BJ (cell line): ENCODE data around the gene CACNA1I. TPM values are rescaled to one million over a fixed set of nuclear protein-coding genes. Genes with fewer than 3 reads are reported as not detected.

Experiments
- CTCF ChIA-PET: fragments of 350-600 bp; formaldehyde crosslinking; extraction: SDS; loops from one replicate; lab custom pipeline; 2021; ENCODE audit warnings: antibody characterized with exemption, inconsistent platforms; lab: Yijun Ruan, JAX
- POLR2A ChIA-PET: fragments of 300-600 bp; sonication (Branson Sonifier 250); formaldehyde crosslinking; extraction: SDS; loops from one replicate; lab custom pipeline; 2021; ENCODE audit warnings: antibody characterized with exemption; lab: Charles Lee
- DNase-seq: peaks from one replicate; pipeline ENCODE4 v3.0.0-alpha.2; 2011; ENCODE audit warnings: low read depth
- H3K27me3 ChIP-seq: 2 replicates; pipeline ENCODE4 v1.6.0; 2011; ENCODE audit warnings: low read length; ENCODE audit not compliant: control insufficient read depth, insufficient read depth
- H3K36me3 ChIP-seq: 2 replicates; pipeline ENCODE4 v1.5.1; 2011; ENCODE audit warnings: low read length; ENCODE audit not compliant: control insufficient read depth, insufficient read depth
- H3K4me3 ChIP-seq: 2 replicates; pipeline ENCODE4 v1.5.1; 2011; ENCODE audit warnings: low read depth, mild to moderate bottlenecking, control low read depth, low read length
- CTCF ChIP-seq: IDR thresholded peaks from 2 replicates; pipeline ENCODE4 v1.5.1; 2011; ENCODE audit warnings: low read depth, mild to moderate bottlenecking, control low read depth, inconsistent platforms, low read length, moderate library complexity; ENCODE audit not compliant: insufficient read depth
- polyA plus RNA-seq: library from polyadenylated mRNA; depleted of rRNA; stranded (reverse); fragments of >200 nt; gene quantifications from 2 replicates; pipeline ENCODE4 v1.2.3, GENCODE V29; 2011

Gene CACNA1I
- polyA plus RNA-seq, 1 experiment = 0.01 TPM

DNA sequence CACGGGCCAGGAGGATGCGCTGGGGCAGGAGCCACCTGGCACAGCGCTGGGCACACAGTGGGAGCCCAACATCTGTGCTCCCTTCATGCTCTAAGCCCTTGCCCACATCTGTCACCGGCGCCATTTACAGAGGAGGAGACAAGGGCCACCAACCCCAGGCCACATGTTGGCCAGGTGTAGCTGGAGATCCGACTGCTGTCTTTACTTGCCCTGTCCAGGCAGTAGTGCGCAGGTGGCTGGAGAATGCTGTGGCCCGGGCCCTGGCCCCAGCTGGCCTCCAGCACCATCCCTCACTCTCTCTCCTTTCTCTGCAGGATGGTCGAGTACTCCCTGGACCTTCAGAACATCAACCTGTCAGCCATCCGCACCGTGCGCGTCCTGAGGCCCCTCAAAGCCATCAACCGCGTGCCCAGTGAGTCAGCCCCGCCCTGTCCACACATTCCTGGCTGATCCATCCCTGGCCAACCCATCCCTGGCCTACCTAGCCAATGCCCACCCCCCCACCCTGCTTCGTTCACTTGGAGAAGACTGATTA is 48.5 kb downstream of the CACNA1I start:
- no peaks in the 10 kb centered on the region for H3K36me3 ChIP-seq
- peaks cover 7% of the 10 kb centered on the region for H3K27me3 ChIP-seq
- POLR2A ChIA-PET = no interaction called here
- DNase-seq = no peak
- H3K4me3 ChIP-seq = no peak overlapping the region
- CTCF ChIA-PET = no interaction called here
- TF ChIP-seq CTCF = no peak

- CTCF ChIA-PET = no interaction called here
- no peak for TF ChIP-seq CTCF
- POLR2A ChIA-PET = no interaction called here
- H3K36me3 ChIP-seq = no peaks in the 10 kb centered on the region
- no peak overlapping the region for H3K4me3 ChIP-seq
- peaks cover 5% of the 10 kb centered on the region; the same call in 1 of the 2 replicates for H3K27me3 ChIP-seq
- DNase-seq = no peak
Measured at GRCh38 chr22:39620924-39621690, 50.6 kb downstream of the CACNA1I start.

DNA sequence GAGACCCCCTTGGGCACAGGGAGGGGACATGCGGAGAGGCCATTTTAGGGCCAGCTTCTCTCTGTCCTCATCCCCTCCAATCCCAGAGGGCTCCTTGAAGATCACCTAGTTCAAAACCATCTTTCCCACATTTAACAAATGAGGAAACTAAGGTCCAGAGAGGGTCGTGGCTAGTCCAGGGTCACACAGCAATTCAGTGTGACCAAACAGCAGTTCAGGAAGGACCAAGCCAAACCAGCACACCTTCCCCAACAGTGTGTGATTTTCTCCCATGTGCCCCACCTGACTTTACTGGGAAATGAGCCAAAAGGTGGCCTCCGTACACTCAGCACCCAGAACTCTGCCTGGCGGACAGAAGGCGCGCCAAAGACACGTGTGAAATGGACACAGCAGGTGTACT is 51.3 kb downstream of the CACNA1I start:
- POLR2A ChIA-PET = no interaction called here
- Histone ChIP-seq H3K4me3 (no peak overlapping the region), H3K36me3 (no peaks in the 10 kb centered on the region), H3K27me3 (peaks cover 6% of the 10 kb centered on the region; the same call in 1 of the 2 replicates)
- no peak for DNase-seq
- CTCF ChIA-PET = interaction anchor here (0.6 to 0.8 kb wide), 2 partner anchors 9 to 99 kb away, joined by 3 read pairs; no protein-coding TSS in a partner anchor
- no peak for TF ChIP-seq CTCF

DNA sequence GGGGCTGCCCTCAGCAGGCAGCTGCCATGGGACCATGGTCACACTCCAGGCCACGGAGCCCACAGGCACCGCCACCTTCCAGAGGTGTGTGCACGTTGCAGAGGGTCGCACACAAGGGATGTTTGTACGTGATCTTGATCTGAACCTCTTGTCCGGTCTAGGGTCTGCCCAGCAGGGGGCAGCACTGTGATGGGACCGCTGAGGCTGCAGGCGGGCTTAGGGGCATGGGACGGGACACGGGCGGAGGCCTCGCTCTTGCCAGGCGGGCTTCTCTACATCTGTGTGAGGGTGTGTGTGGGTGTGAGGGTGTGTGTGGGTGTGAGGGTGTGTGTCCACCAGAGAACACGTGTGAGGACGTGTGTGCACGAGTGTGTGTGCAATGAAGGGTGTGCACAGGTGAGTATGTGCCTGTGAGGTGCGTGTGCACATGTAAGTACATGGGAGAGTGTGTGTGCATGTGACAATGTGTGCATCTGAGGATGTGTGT is 52.4 kb downstream of the CACNA1I start:
- TF ChIP-seq CTCF = peak; percentile 48
- no peak for DNase-seq
- POLR2A ChIA-PET = no interaction called here
- CTCF ChIA-PET = interaction anchor here (0.8 kb wide), 1 partner anchor 10 kb away, joined by 3 read pairs; no protein-coding TSS in a partner anchor
- Histone ChIP-seq H3K4me3 (no peak overlapping the region), H3K36me3 (no peaks in the 10 kb centered on the region), H3K27me3 (peaks cover 11% of the 10 kb centered on the region)
